Left lung (tissue), 10 donors: Measurements from ENCODE around the gene PFN4. TPM values are rescaled to one million over a fixed set of nuclear protein-coding genes. Genes with fewer than 3 reads are reported as not detected.
"Not testable (repeated sequence)": the region's sequence is repeated elsewhere in the genome, so short reads cannot be mapped to it uniquely, and the experiment has no call there.

Source experiments
- ATAC-seq: fragments of 200-7000 bp; cut with Tn5 transposase; one replicate; pipeline ENCODE4 v1.9.1; 2020; ENCODE audit warnings: moderate library complexity
- DNase-seq, 4 donors: peaks; one replicate each; pipeline ENCODE4 v3.0.0-alpha.2; 2013 to 2020
- H3K27ac ChIP-seq, 2 donors: fragments of 200-600 bp; sonication (generic) in 1 of 2; one replicate each; pipeline versions ENCODE4 v1.5.0 to v1.8.0; 2020 to 2021
- H3K27me3 ChIP-seq, 2 donors: fragments of 200-600 bp; sonication (generic) in 1 of 2; one replicate each; pipeline versions ENCODE4 v1.5.0 to v1.8.0; 2020 to 2021
- H3K36me3 ChIP-seq, 2 donors: fragments of 200-600 bp; sonication (generic) in 1 of 2; one replicate each; pipeline versions ENCODE4 v1.5.0 to v1.8.0; 2020 to 2021
- H3K4me1 ChIP-seq, 2 donors: fragments of 200-600 bp; one replicate each; pipeline ENCODE4 v1.8.0; 2021
- H3K4me3 ChIP-seq, 2 donors: fragments of 200-600 bp; sonication (generic) in 1 of 2; one replicate each; pipeline versions ENCODE4 v1.5.0 to v1.8.0; 2020 to 2021; ENCODE audit warnings: mild to moderate bottlenecking in 1 of 2
- H3K9me3 ChIP-seq, 2 donors: fragments of 200-600 bp; sonication (generic) in 1 of 2; one replicate each; pipeline versions ENCODE4 v1.5.0 to v1.8.0; 2020 to 2021
- CTCF ChIP-seq, 2 donors: fragments of 200-600 bp; sonication (generic) in 1 of 2; IDR thresholded peaks; one replicate each; pipeline versions ENCODE4 v1.5.0 to v1.8.0; 2021; ENCODE audit warnings: antibody characterized with exemption in 2 of 2
- intact Hi-C, 2 donors: fragments of 100-400 bp; cut with DNase I; formaldehyde crosslinking; loops; one replicate each; pipeline versions ENCODE4 v1.11.2 to v1.14.2; 2022
- polyA plus RNA-seq, 6 donors: library from polyadenylated mRNA; unstranded; fragments of 120-200 nt; gene quantifications; one replicate each; pipeline ENCODE4 v1.2.1, GENCODE V29; 2013; ENCODE audit not compliant: insufficient read length in 6 of 6
- total RNA-seq, 2 donors: library from RNA; stranded (reverse); fragmentation: NEBNext Ultra II Directional; extraction: Animal tissue kit (Norgen Biotek cat#: 25700); gene quantifications; one replicate each; pipeline ENCODE4 v1.2.1, GENCODE V29; 2021
- donor health status: DM: no; HTN: yes; CAD: no.
- donor health status: DM: no; HTN: no; CAD: no.

The PFN4 gene
- total and polyA plus RNA-seq, 8 donors = 0.29 to 3.9 (median 2.4) TPM

GRCh38 chr2:24105816-24106215, 17.3 kb downstream of the PFN4 start:
- no peak for ATAC-seq
- no peak for TF ChIP-seq CTCF (IDR thresholded peaks at IDR 0.05)
- Histone ChIP-seq H3K27ac (no peak overlapping the region), H3K27me3 (no peaks in the 10 kb centered on the region), H3K9me3 (no peaks in the 10 kb centered on the region), H3K4me1 (no peaks in the 10 kb centered on the region), H3K36me3 (peaks cover 0 to 22% of the 10 kb centered on the region in 2 donors), H3K4me3 (no peak overlapping the region)
- intact Hi-C loops = no loop called here
- no peak for DNase-seq

GRCh38 chr2:24104906-24105305, 18.2 kb downstream of the PFN4 start:
- intact Hi-C loops = no loop called here
- TF ChIP-seq CTCF (IDR thresholded peaks at IDR 0.05) = no peak
- Histone ChIP-seq H3K27me3 (no peaks in the 10 kb centered on the region), H3K4me3 (no peak overlapping the region), H3K27ac (no peak overlapping the region), H3K36me3 (peaks cover 0 to 22% of the 10 kb centered on the region in 2 donors), H3K9me3 (no peaks in the 10 kb centered on the region), H3K4me1 (no peaks in the 10 kb centered on the region)
- no peak for DNase-seq
- no peak for ATAC-seq

GRCh38 chr2:24104110-24104650, 19.0 kb downstream of the PFN4 start:
- ATAC-seq (no peak), DNase-seq (no peak)
- no peak overlapping the region for H3K4me3 ChIP-seq
- H3K4me1 ChIP-seq = no peaks in the 10 kb centered on the region
- no peak for TF ChIP-seq CTCF (IDR thresholded peaks at IDR 0.05)
- intact Hi-C loops = no loop called here
- no peak overlapping the region for H3K27ac ChIP-seq
- H3K36me3 ChIP-seq = peaks cover 0 to 22% of the 10 kb centered on the region in 2 donors
- H3K27me3 ChIP-seq = no peaks in the 10 kb centered on the region
- H3K9me3 ChIP-seq = no peaks in the 10 kb centered on the region

GRCh38 chr2:24102677-24103076, 20.5 kb downstream of the PFN4 start:
- no peak for TF ChIP-seq CTCF (IDR thresholded peaks at IDR 0.05)
- Histone ChIP-seq H3K36me3 (peaks cover 0 to 22% of the 10 kb centered on the region in 2 donors), H3K27ac (no peak overlapping the region), H3K9me3 (no peaks in the 10 kb centered on the region), H3K4me1 (no peaks in the 10 kb centered on the region), H3K4me3 (no peak overlapping the region), H3K27me3 (no peaks in the 10 kb centered on the region)
- no peak for DNase-seq
- intact Hi-C loops = no loop called here
- ATAC-seq = no peak

GRCh38 chr2:24101992-24102391, 21.1 kb downstream of the PFN4 start:
- TF ChIP-seq CTCF (IDR thresholded peaks at IDR 0.05) = no peak
- Histone ChIP-seq H3K4me3 (no peak overlapping the region), H3K27ac (no peak overlapping the region), H3K36me3 (peaks cover 0 to 22% of the 10 kb centered on the region in 2 donors), H3K27me3 (no peaks in the 10 kb centered on the region), H3K4me1 (no peaks in the 10 kb centered on the region), H3K9me3 (no peaks in the 10 kb centered on the region)
- ATAC-seq (no peak), DNase-seq (no peak)
- intact Hi-C loops = no loop called here

GRCh38 chr2:24100732-24101131, 22.4 kb downstream of the PFN4 start:
- intact Hi-C loops, ATAC-seq, H3K4me1 ChIP-seq, DNase-seq, H3K27me3 ChIP-seq, H3K27ac ChIP-seq, H3K9me3 ChIP-seq, H3K4me3 ChIP-seq: not testable (repeated sequence)
- H3K36me3 ChIP-seq = peaks cover 0 to 33% of the 10 kb centered on the region in 2 donors

GRCh38 chr2:24095171-24095677, 27.9 kb downstream of the PFN4 start:
- DNase-seq, H3K27ac ChIP-seq, intact Hi-C loops, H3K27me3 ChIP-seq, H3K4me3 ChIP-seq, ATAC-seq, H3K9me3 ChIP-seq, H3K4me1 ChIP-seq: not testable (repeated sequence)
- H3K36me3 ChIP-seq = peaks cover 0 to 21% of the 10 kb centered on the region in 2 donors

- H3K27ac ChIP-seq, H3K4me3 ChIP-seq, ATAC-seq, H3K9me3 ChIP-seq, H3K4me1 ChIP-seq, H3K27me3 ChIP-seq, intact Hi-C loops, DNase-seq: not testable (repeated sequence)
- H3K36me3 ChIP-seq = peaks cover 0 to 21% of the 10 kb centered on the region in 2 donors
Measured at GRCh38 chr2:24093270-24093669, 29.9 kb downstream of the PFN4 start.
